Bronchial epithelial cell (primary cell): ENCODE results near the gene RUNX1. TPM values are rescaled to one million over a fixed set of nuclear protein-coding genes. Genes with fewer than 3 reads are reported as not detected.
"Not testable (repeated sequence)": the region's sequence is repeated elsewhere in the genome, so short reads cannot be mapped to it uniquely, and the experiment has no call there.

Experiments
- DNase-seq: peaks from one replicate; pipeline ENCODE4 v3.0.0-alpha.2; 2010; ENCODE audit warnings: low read depth
- FAIRE-seq: peaks from 2 replicates; lab custom pipeline; 2011; peaks lifted over from hg19 to GRCh38; lab: Jason Lieb, UNC
- H3K27me3 ChIP-seq: 2 replicates; pipeline ENCODE4 v1.5.1; 2011; ENCODE audit warnings: low read length; ENCODE audit not compliant: control insufficient read depth, insufficient read depth
- H3K36me3 ChIP-seq: 2 replicates; pipeline ENCODE4 v1.5.1; 2011; ENCODE audit warnings: low read length; ENCODE audit not compliant: control insufficient read depth, insufficient read depth
- H3K4me3 ChIP-seq: 2 replicates; pipeline ENCODE4 v1.5.1; 2011; ENCODE audit warnings: mild to moderate bottlenecking, low read depth, low read length, control low read depth
- CTCF ChIP-seq: IDR thresholded peaks from 2 replicates; pipeline ENCODE4 v1.5.1; 2011; ENCODE audit warnings: mild to moderate bottlenecking, moderate library complexity, low read length, control low read depth, inconsistent platforms; ENCODE audit not compliant: insufficient read depth, severe bottlenecking
- total RNA-seq: library from RNA; depleted of rRNA; stranded (reverse); fragments of >200 nt; gene quantifications from 2 replicates; pipeline ENCODE4 v1.2.1, GENCODE V29; 2014

Gene RUNX1
- total RNA-seq, 1 donor from 2014 or later = 11.8 TPM

GRCh38 chr21:34995979-34996303 lies 53.2 kb downstream of the RUNX1 start:
- FAIRE-seq (no peak), DNase-seq (no peak)
- TF ChIP-seq CTCF = no peak
- H3K4me3 ChIP-seq = no peak overlapping the region
- H3K36me3 ChIP-seq = no peaks in the 10 kb centered on the region
- H3K27me3 ChIP-seq = no peaks in the 10 kb centered on the region

DNA sequence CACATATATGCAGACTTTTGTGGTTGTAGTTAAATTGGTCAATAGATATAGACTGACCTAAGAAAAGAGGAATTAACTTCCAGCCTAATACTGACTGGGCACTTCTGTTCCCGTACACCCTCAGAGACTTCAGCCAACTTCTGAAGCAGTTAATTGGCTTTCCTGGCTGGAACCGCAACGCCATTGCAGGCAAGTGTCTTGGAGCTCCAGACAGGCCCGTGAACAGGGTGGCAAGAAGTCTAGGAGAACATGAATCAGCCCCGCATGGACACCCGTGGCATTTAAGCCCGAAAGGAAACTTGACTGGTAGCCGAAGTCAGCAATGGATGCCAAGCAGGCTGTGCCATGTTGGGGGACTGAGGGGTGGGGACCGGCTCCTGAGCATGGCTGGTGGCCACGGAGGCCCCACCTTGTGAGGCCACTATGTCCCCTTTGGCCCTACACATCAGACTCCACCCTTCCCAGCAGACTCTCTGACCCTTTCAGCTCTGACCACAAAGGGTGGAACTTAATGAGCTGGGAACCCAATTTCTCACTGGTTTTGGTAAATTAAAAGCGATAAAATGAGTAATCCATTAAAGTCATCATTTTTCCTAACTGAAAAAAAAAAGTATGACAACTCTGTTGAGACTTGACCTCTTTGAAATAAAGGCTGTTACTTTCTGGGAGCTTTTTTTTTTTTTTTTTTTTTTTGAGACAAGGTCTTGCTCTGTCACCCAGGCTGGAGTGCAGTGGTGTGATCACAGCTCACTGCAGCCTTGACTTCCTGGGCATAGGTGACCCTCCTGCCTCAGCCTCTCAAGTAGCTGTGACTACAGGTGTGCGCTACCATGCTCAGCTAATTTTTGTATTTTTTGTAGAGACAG lies 54.1 kb downstream of the RUNX1 start:
- H3K27me3 ChIP-seq = no peaks in the 10 kb centered on the region
- H3K4me3 ChIP-seq = no peak overlapping the region
- TF ChIP-seq CTCF = no peak
- DNase-seq (no peak), FAIRE-seq (no peak)
- H3K36me3 ChIP-seq = no peaks in the 10 kb centered on the region

GRCh38 chr21:34993521-34993921 lies 55.6 kb downstream of the RUNX1 start:
- DNase-seq, H3K4me3 ChIP-seq, H3K27me3 ChIP-seq, H3K36me3 ChIP-seq: not testable (repeated sequence)
- peak; percentile 58 for FAIRE-seq

DNA sequence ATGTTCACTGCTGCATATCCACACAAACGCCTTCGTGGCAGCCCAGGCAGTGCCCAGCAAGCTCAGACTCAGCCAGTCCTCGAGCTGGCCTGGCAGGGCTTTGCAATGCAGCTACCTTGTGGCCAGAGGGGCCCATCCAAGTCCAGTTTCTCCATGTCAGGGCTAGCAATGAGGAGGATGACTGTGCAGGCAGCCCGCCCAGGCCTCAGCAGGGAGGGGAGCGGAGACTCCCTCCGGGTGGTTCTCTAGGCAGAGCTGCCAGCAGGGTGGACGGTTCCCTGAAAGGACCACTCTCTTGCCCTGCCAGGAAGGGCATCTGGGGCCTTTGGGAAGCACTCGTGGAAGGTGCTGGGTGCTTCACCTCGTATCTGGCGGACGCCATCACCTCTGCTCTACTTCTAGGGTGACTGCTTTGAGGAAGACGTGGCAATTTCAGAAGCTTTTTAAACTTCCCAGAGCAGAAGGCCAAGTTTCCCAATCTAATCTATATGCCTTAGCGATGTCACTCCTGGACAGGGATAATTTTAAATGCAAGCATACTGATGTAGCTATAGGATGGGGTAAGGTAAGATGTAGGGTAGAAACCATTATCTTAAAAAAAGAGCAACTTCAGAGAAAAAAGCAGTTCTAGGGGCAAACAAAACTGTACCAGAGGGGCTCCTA lies 56.2 kb downstream of the RUNX1 start:
- H3K27me3 ChIP-seq = no peaks in the 10 kb centered on the region
- H3K36me3 ChIP-seq = no peaks in the 10 kb centered on the region
- DNase-seq (peak; percentile 27), FAIRE-seq (no peak)
- no peak overlapping the region for H3K4me3 ChIP-seq
- no peak for TF ChIP-seq CTCF

- Histone ChIP-seq H3K4me3 (no peak overlapping the region), H3K27me3 (no peaks in the 10 kb centered on the region), H3K36me3 (no peaks in the 10 kb centered on the region)
- FAIRE-seq (no peak), DNase-seq (no peak)
- TF ChIP-seq CTCF = no peak
Observed at GRCh38 chr21:34992180-34992579, 56.9 kb downstream of the RUNX1 start.

DNA sequence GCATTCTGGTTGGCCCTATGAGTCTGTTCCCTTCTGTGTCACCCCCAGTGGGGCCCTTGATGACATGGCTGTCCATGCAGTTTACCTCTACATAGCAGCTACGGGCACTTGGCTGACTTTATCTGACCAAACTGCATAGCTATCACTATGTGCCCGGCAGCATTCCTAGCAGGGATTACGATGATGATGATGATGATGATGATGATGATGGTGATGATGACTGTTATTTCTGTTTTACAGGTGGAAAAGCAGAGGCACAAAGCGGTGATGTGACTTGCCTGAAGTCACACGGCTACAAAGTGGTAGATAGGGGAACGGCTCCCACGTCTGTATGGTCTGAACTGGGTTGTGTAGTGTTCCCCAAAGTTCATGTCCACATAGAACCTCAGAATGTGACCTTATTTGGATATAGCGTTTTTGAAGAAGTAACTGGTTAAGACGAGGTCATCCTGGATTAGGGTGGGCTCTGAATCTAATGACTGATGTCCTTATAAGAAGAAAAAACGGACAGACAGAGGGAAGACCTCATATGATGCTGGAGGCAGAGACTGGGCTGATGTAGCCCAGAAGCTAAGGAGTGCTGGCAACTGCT lies 57.6 kb downstream of the RUNX1 start:
- FAIRE-seq (no peak), DNase-seq (no peak)
- H3K4me3 ChIP-seq = no peak overlapping the region
- no peak for TF ChIP-seq CTCF
- H3K36me3 ChIP-seq = no peaks in the 10 kb centered on the region
- H3K27me3 ChIP-seq = no peaks in the 10 kb centered on the region
